Esophagus muscularis mucosa (tissue), 4 donors: Measurements from ENCODE around the gene GSK3B. TPM values are rescaled to one million over a fixed set of nuclear protein-coding genes. Genes with fewer than 3 reads are reported as not detected.

Source experiments
- DNase-seq: peaks from one replicate; pipeline ENCODE4 v3.0.0-alpha.2; 2017; ENCODE audit errors: extremely low spot score
- H3K27ac ChIP-seq, 4 donors: fragments of 200-600 bp; sonication (generic); replicated peaks in 1 of 4; 1 replicate in 3 of 4; 2 replicates in 1 of 4; pipeline ENCODE4 v1.5.1; 2016 to 2019; ENCODE audit warnings: mild to moderate bottlenecking in 1 of 4
- H3K27me3 ChIP-seq, 4 donors: fragments of 200-600 bp; sonication (generic); one replicate each; pipeline versions ENCODE4 v1.5.1 to v1.6.0; 2016 to 2019
- H3K36me3 ChIP-seq, 4 donors: fragments of 200-600 bp; sonication (generic); one replicate each; pipeline ENCODE4 v1.5.1; 2016 to 2019
- H3K4me1 ChIP-seq, 4 donors: fragments of 200-600 bp; sonication (generic); one replicate each; pipeline ENCODE4 v1.5.1; 2016 to 2019
- H3K4me3 ChIP-seq, 4 donors: fragments of 200-600 bp; sonication (generic); 1 replicate in 2 of 4; 2 replicates in 2 of 4; pipeline ENCODE4 v1.5.1; 2016 to 2019; ENCODE audit warnings: mild to moderate bottlenecking in 4 of 4, moderate library complexity in 1 of 4
- H3K9me3 ChIP-seq, 4 donors: fragments of 200-600 bp; sonication (generic); 1 replicate in 3 of 4; 2 replicates in 1 of 4; pipeline ENCODE4 v1.5.1; 2016 to 2019
- EP300 ChIP-seq: sonication (generic); formaldehyde crosslinking; IDR thresholded peaks from one replicate; pipeline ENCODE4 v1.6.1; 2017; ENCODE audit warnings: antibody characterized with exemption
- POLR2A ChIP-seq: fragments of 450-650 bp; IDR thresholded peaks from one replicate; pipeline ENCODE4 v1.6.1; 2017; ENCODE audit warnings: antibody characterized with exemption, moderate library complexity, mild to moderate bottlenecking, low read depth
- POLR2AphosphoS5 ChIP-seq, 2 donors: sonication (generic); formaldehyde crosslinking; IDR thresholded peaks; one replicate each; pipeline ENCODE4 v1.6.1; 2017; ENCODE audit warnings: antibody characterized with exemption in 2 of 2
- WGBS: methylation state at CpG from one replicate; pipeline ENCODE4 v1.1.5; 2018; 5-methylcytosine and 5-hydroxymethylcytosine counted together
- intact Hi-C: fragments of 100-400 bp; cut with DNase I; formaldehyde crosslinking; loops from one replicate; pipeline ENCODE4 v1.15.1; 2023
- total RNA-seq, 4 donors: library from RNA; depleted of rRNA; stranded (reverse); fragments of >200 nt; gene quantifications; one replicate each; pipeline versions ENCODE4 v1.1.0 to v1.2.1, GENCODE V29; 2016
- TF ChIP-seq, protein P1 (sequence below), 3 experiments: fragments of 200-600 bp in 2 of 3; fragments of 450-650 bp in 1 of 3; sonication (generic) in 2 of 3; IDR thresholded peaks; one replicate each; pipeline ENCODE4 v1.5.1; 2017 to 2019; ENCODE audit warnings: antibody characterized with exemption in 3 of 3, mild to moderate bottlenecking in 2 of 3, moderate library complexity in 1 of 3

The GSK3B gene
- total RNA-seq, 4 donors from 2014 or later, result 30.3 to 35.4 (median 31.3) TPM

DNA sequence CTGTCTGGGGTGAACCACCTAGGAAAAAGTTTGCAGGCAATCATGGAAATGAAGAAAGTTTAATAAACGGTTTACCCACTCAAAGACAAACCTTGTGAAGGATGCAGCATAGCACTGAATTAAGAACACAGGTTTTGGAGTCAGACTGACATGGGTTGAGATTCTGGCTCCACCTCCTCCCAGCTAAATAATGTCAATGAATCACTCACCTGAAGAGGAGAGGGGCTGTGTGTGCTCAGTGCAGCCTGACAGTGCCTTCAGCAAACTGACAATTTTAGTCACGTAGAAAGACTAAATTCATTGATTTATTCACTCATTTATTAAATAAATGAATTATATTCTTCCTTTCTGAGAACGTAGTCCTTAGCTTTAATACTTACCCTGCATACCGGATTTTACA, 293.4 kb downstream of the GSK3B start:
- H3K27me3 ChIP-seq, result no peaks in the 10 kb centered on the region
- H3K36me3 ChIP-seq, result no peaks in the 10 kb centered on the region
- H3K4me1 ChIP-seq, result no peaks in the 10 kb centered on the region
- intact Hi-C loops, result no loop called here
- WGBS, result 76% methylated on average over 4 of the region's 4 CpGs
- DNase-seq, result no peak
- H3K4me3 ChIP-seq, result no peak overlapping the region
- TF ChIP-seq EP300 (no peak), POLR2AphosphoS5 (IDR thresholded peaks at IDR 0.05) (no peak), POLR2A (no peak)
- TF ChIP-seq, protein P1, sequence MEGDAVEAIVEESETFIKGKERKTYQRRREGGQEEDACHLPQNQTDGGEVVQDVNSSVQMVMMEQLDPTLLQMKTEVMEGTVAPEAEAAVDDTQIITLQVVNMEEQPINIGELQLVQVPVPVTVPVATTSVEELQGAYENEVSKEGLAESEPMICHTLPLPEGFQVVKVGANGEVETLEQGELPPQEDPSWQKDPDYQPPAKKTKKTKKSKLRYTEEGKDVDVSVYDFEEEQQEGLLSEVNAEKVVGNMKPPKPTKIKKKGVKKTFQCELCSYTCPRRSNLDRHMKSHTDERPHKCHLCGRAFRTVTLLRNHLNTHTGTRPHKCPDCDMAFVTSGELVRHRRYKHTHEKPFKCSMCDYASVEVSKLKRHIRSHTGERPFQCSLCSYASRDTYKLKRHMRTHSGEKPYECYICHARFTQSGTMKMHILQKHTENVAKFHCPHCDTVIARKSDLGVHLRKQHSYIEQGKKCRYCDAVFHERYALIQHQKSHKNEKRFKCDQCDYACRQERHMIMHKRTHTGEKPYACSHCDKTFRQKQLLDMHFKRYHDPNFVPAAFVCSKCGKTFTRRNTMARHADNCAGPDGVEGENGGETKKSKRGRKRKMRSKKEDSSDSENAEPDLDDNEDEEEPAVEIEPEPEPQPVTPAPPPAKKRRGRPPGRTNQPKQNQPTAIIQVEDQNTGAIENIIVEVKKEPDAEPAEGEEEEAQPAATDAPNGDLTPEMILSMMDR (IDR thresholded peaks at IDR 0.05), result no peak
- no peak overlapping the region for H3K27ac ChIP-seq
- H3K9me3 ChIP-seq, result no peaks in the 10 kb centered on the region

DNA sequence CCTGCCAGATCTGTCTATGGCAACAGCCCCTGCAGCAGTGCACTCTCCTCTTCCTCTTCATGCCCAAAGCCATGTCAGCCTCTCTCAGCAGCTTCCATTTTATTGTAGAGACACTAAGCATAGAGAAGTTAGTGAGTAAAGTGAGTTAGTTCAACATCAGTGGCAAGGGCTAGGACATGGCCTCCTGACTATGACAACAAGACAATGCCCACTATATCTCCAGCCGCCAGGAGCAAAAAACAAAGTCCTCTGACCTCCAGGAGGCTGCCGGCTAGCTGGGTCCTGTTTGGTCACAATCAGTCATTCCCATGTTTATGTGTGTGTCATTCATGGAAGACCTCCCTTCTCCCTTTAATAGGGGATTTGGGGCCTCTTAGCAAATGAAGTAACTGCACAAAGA, 297.5 kb downstream of the GSK3B start:
- Histone ChIP-seq H3K4me3 (no peak overlapping the region), H3K4me1 (no peaks in the 10 kb centered on the region), H3K36me3 (no peaks in the 10 kb centered on the region), H3K27ac (no peak overlapping the region), H3K9me3 (no peaks in the 10 kb centered on the region), H3K27me3 (no peaks in the 10 kb centered on the region)
- intact Hi-C loops, result no loop called here
- DNase-seq, result no peak
- 47% methylated on average over 2 of the region's 2 CpGs for WGBS
- TF ChIP-seq POLR2A (no peak), EP300 (no peak), POLR2AphosphoS5 (IDR thresholded peaks at IDR 0.05) (no peak)
- TF ChIP-seq, protein P1 (IDR thresholded peaks at IDR 0.05), result no peak

DNA sequence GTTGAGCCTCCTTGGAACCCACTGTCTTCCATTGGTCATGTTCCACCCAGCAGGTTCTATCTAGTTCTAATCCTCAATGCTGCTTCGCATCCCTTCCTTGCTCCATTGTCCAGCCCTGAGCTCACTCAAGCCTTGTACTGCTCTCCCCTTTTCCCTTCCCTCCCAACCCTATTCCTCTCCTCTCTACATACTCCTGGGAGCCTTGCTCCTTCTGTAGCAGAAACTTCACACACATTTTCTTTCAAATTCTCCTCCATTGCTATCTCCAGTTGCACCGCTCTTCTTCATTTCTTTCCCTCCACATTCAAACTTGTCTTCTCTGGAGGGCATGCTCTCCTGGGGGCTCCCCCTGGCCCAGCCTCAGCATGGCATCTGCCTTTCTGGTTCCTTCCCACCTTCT, 297.9 kb downstream of the GSK3B start:
- Histone ChIP-seq H3K4me1 (no peaks in the 10 kb centered on the region), H3K27me3 (no peaks in the 10 kb centered on the region), H3K36me3 (no peaks in the 10 kb centered on the region), H3K9me3 (no peaks in the 10 kb centered on the region), H3K27ac (no peak overlapping the region), H3K4me3 (no peak overlapping the region)
- peak; percentile 64 for DNase-seq
- TF ChIP-seq, protein P1 (IDR thresholded peaks at IDR 0.05), result no peak
- TF ChIP-seq POLR2AphosphoS5 (IDR thresholded peaks at IDR 0.05), result no peak
- no peak for TF ChIP-seq EP300
- TF ChIP-seq POLR2A, result no peak
- intact Hi-C loops, result no loop called here
- WGBS, result 91% methylated on average over 2 of the region's 2 CpGs

DNA sequence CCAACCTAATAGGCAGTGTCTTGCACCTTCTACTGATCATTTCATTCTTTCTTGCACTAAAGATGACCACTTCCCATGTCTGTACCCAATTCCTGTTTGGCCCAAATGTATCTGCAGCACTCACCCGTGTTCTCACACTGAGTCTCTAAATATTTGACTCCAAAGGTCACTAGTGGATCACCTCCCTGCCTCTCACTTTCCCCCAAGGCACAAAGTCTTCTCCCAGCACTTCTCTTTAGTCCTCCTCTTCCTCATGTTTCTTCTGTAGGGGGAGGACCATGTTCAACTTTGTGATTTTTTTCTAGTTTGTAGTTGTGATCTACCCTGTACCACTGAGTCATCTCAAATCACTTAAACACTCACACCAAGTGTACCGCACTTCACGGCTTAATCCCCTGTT, 298.4 kb downstream of the GSK3B start:
- H3K36me3 ChIP-seq, result no peaks in the 10 kb centered on the region
- no peaks in the 10 kb centered on the region for H3K27me3 ChIP-seq
- intact Hi-C loops, result no loop called here
- H3K4me1 ChIP-seq, result no peaks in the 10 kb centered on the region
- H3K27ac ChIP-seq, result no peak overlapping the region
- peak; percentile 86 for DNase-seq
- 74% methylated on average over 3 of the region's 3 CpGs for WGBS
- no peak overlapping the region for H3K4me3 ChIP-seq
- no peaks in the 10 kb centered on the region for H3K9me3 ChIP-seq
- TF ChIP-seq EP300 (no peak), POLR2AphosphoS5 (IDR thresholded peaks at IDR 0.05) (no peak), POLR2A (no peak)
- TF ChIP-seq, protein P1 (IDR thresholded peaks at IDR 0.05), result no peak

DNA sequence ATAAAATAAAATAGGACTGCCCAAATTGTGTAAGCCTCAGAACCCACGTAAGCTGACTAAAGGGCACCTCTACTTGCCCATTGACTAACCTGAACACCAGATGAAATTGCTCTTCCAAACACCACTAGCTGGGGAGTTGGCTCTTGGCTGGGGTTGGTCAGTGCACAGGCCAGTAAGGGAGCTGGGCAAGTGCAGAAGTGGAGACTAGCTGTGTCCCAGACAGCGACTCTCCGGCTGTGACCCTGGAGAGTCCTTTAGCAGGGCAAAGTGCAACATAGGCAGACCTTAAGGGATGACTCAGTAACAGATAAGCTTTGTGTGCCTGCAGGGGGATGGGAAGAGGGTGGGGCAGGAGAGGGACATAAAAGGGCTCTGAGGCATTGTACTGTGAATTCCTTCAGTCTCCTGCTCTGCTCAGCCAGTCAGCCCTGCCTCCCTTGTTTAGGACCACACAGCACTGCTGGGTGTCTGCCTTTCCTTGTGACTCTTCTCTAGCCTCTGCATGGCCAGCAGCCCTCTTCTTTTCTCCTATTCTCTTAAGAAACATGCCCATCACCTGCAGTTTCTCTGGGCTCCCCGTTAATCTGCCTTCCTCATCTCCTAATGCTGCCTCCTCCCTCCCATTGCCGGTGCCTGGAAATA, 299.2 kb downstream of the GSK3B start:
- no peaks in the 10 kb centered on the region for H3K27me3 ChIP-seq
- peak; percentile 82 for DNase-seq
- WGBS, result 67% methylated on average over 5 of the region's 5 CpGs
- TF ChIP-seq, protein P1 (IDR thresholded peaks at IDR 0.05), result no peak
- TF ChIP-seq EP300, result no peak
- TF ChIP-seq POLR2A, result no peak
- TF ChIP-seq POLR2AphosphoS5 (IDR thresholded peaks at IDR 0.05), result no peak
- H3K9me3 ChIP-seq, result no peaks in the 10 kb centered on the region
- no peak overlapping the region for H3K4me3 ChIP-seq
- H3K36me3 ChIP-seq, result no peaks in the 10 kb centered on the region
- no peak overlapping the region for H3K27ac ChIP-seq
- intact Hi-C loops, result no loop called here
- H3K4me1 ChIP-seq, result no peaks in the 10 kb centered on the region
